Gastrocnemius medialis (tissue), 4 donors: ENCODE data around the gene BANP.

Source experiments
- CTCF ChIP-seq, 5 experiments: fragments of 450-650 bp in 3 of 5; fragments of 200-600 bp in 2 of 5; sonication (generic) in 2 of 5; IDR thresholded peaks in 4 of 5; conservative IDR thresholded peaks in 1 of 5; 1 replicate in 4 of 5; 2 replicates in 1 of 5; pipeline ENCODE4 v1.5.1; 2016 to 2019; ENCODE audit warnings: antibody characterized with exemption in 5 of 5, mild to moderate bottlenecking in 3 of 5, moderate library complexity in 3 of 5
- POLR2A ChIP-seq, 2 donors: fragments of 450-650 bp; IDR thresholded peaks; one replicate each; pipeline ENCODE4 v1.6.1; 2017; ENCODE audit warnings: antibody characterized with exemption in 2 of 2, mild to moderate bottlenecking in 2 of 2, moderate library complexity in 2 of 2

GRCh38 chr16:87953308-87954215, 2.3 kb downstream of the BANP start:
- TF ChIP-seq CTCF (IDR thresholded peaks at IDR 0.05 in 4 of 5, conservative IDR thresholded peaks at IDR 0.05 in 1 of 5), result no peak
- no peak for TF ChIP-seq POLR2A (IDR thresholded peaks at IDR 0.05)
